ENCODE measurements around the gene RALY. TPM values are rescaled to one million over a fixed set of nuclear protein-coding genes. Genes with fewer than 3 reads are reported as not detected.

Gene RALY
- total and polyA plus RNA-seq, 11 donors, result 99.2 to 210 (median 106) TPM

- Histone ChIP-seq H3K4me1 (no peaks in the 10 kb centered on the region), H3K27ac (no peak overlapping the region), H3K27me3 (no peaks in the 10 kb centered on the region), H3K9me3 (peaks cover 0 to 32% (median 16%) of the 10 kb centered on the region in 12 donors), H3K36me3 (no peaks in the 10 kb centered on the region), H3K4me3 (no peak overlapping the region)
- no peak for DNase-seq
- no peak for TF ChIP-seq POLR2A (IDR thresholded peaks at IDR 0.05)
- peak; percentile 24 to 51 (median 40) for TF ChIP-seq CTCF (IDR thresholded peaks at IDR 0.05)
- ATAC-seq, result no peak
- WGBS, 4 donors, result 40 to 47% (median 43%) methylated on average over 2 of the region's 2 CpGs
- intact Hi-C loops (cut with DNase I), result loop anchor here in 2 of 10 donors (5.0 kb wide), 1 partner anchor 119 kb away; no protein-coding TSS in a partner anchor
Observed at GRCh38 chr20:33947709-33948295, 45.9 kb upstream of the RALY start.

- intact Hi-C loops (cut with DNase I), result loop anchor here in 2 of 10 donors (5.0 kb wide), 1 partner anchor 119 kb away; no protein-coding TSS in a partner anchor
- 84 to 100% (median 91%) methylated on average over 2 of the region's 2 CpGs for WGBS, 4 donors
- Histone ChIP-seq H3K4me1 (no peaks in the 10 kb centered on the region), H3K27ac (no peak overlapping the region), H3K4me3 (no peak overlapping the region), H3K9me3 (peaks cover 0 to 32% (median 16%) of the 10 kb centered on the region in 12 donors), H3K27me3 (no peaks in the 10 kb centered on the region), H3K36me3 (no peaks in the 10 kb centered on the region)
- DNase-seq (no peak), ATAC-seq (no peak)
- TF ChIP-seq POLR2A (IDR thresholded peaks at IDR 0.05) (no peak), CTCF (IDR thresholded peaks at IDR 0.05) (no peak)
Observed at GRCh38 chr20:33948480-33948879, 45.2 kb upstream of the RALY start.

GRCh38 chr20:33951171-33951570 is 42.5 kb upstream of the RALY start:
- intact Hi-C loops (cut with DNase I), result no loop called here
- H3K27me3 ChIP-seq, result no peaks in the 10 kb centered on the region
- TF ChIP-seq CTCF (IDR thresholded peaks at IDR 0.05), result no peak
- no peaks in the 10 kb centered on the region for H3K4me1 ChIP-seq
- H3K27ac ChIP-seq, result no peak overlapping the region
- no peaks in the 10 kb centered on the region for H3K36me3 ChIP-seq
- H3K9me3 ChIP-seq, result peaks cover 0 to 32% (median 16%) of the 10 kb centered on the region in 12 donors
- no peak overlapping the region for H3K4me3 ChIP-seq
- ATAC-seq, result no peak
- no peak for DNase-seq

GRCh38 chr20:33954504-33954903 is 39.2 kb upstream of the RALY start:
- DNase-seq (no peak), ATAC-seq (no peak)
- 78 to 94% (median 90%) methylated on average over 3 to 4 of the region's 4 CpGs for WGBS, 4 donors
- no peaks in the 10 kb centered on the region for H3K4me1 ChIP-seq
- TF ChIP-seq POLR2A (IDR thresholded peaks at IDR 0.05) (no peak), CTCF (IDR thresholded peaks at IDR 0.05) (no peak)
- no peak overlapping the region for H3K27ac ChIP-seq
- H3K36me3 ChIP-seq, result no peaks in the 10 kb centered on the region
- intact Hi-C loops (cut with DNase I), result no loop called here
- no peak overlapping the region for H3K4me3 ChIP-seq
- no peaks in the 10 kb centered on the region for H3K27me3 ChIP-seq
- peaks cover 0 to 9% (median 0%) of the 10 kb centered on the region in 12 donors for H3K9me3 ChIP-seq

Data from heart left ventricle (tissue), 16 donors.